GM12801 (cell line): Measurements from ENCODE around the gene LRMDA.

Experiments
- CTCF ChIP-seq: IDR thresholded peaks from one replicate; pipeline ENCODE4 v1.5.1; 2011; ENCODE audit warnings: control low read depth; ENCODE audit not compliant: insufficient read length; ENCODE audit errors: extremely low read depth

LRMDA gene

GRCh38 chr10:75736151-75736640 is 304.8 kb downstream of the LRMDA start:
- TF ChIP-seq CTCF: no peak

DNA sequence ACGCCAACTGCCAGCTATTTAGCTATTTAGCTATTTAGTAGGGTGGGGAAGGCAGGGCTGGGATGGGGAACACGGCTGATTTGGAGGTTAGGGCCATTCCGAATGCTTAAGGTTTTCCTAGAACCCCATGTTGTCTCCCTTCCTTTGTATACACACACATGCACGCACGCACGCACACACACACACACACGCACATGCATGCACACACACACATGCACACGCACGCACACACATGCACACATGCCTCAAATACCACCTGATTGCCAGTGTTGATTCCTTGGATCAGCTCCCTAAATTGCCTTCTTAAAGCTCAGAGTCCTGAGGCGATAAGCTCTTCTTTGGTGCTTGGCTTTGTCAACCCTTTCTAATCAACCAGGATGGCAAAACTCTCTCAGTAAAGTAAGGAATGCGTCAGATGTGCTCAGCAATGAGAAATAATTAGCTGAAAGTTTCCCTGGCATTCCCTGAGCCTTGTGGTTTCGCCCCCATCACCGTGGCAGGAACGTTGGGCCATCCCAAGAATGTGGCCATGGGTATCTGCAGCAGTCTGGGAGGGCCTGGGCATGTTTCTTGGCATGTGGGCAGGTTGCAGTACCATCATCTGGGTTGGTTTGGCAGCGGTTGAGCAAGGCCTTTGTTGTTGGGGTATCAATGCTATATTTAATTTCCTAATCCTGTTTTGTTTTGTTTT is 305.6 kb downstream of the LRMDA start:
- no peak for TF ChIP-seq CTCF

DNA sequence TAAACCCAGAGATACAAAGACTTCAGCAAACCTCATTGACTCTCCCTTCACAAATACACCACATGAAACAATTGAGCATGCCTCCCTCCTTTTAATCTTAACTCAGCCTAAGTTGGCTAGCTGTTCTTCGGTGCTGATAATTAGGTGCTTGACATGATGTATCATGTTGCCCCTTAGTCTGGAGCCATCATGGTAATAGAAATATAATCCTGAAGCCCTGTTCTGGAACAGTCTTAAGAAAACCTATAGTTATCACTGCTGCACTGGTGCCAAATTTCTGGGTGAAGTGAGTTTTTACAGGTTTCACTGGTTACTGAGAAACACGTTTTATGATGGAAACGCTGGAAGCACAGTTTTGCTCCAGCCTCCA is 306.1 kb downstream of the LRMDA start:
- TF ChIP-seq CTCF: no peak

GRCh38 chr10:75738924-75739323 is 307.5 kb downstream of the LRMDA start:
- no peak for TF ChIP-seq CTCF

DNA sequence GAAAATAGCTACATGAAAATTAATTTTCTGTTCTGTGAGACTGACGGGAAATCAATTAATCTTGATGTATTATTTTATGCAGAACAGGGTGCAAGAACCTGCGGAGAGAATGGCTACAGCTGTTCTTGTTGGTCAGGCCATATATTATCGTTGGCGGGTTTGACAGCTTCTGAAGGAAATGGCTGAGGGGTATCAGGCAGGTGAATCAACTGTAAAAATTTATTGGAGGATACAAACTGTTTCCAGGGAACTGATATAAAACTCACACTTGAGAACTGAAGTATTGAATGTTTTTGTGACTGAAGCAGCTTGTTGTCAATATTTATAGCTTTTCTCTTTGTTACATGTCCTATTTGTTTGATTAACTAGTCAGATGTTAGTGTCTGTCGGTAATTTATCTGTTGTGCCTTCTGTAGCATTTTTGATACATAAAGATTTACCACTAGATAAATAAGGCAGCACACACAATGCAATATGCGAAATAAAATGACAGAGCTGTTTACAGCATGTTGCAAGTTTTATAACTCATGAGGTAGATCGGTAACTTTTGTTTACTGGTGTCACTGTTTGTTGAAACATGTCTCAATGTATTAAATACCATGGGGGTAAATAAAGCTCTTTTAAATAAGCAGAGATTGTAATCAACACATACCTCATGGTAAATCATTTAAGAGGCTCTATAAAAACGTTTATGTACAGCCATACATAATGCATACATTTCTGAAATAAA is 308.2 kb downstream of the LRMDA start:
- no peak for TF ChIP-seq CTCF

DNA sequence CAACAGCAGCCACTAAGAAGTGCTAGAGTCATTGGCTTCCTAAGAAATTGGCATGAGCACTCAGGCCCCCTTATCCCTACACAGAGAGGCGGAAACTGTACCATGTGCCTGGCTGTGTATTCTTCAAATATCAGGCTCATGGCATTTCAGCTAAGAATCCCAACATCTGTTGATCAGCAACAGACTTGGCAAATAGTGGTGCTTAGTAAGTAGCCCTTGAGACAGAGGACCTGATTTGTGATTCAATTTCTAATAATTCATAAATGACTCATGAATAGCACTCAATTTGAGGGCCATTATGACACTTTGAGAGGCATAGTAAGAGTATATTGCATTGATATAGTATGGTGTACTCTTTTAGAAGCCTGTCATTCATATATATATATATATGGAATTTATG is 309.1 kb downstream of the LRMDA start:
- TF ChIP-seq CTCF: no peak

- no peak for TF ChIP-seq CTCF
These were observed 310.9 kb downstream of the LRMDA start for GRCh38 chr10:75742355-75742754.
